Aorta (tissue), 5 donors: ENCODE measurements around the gene GBP2. TPM values are rescaled to one million over a fixed set of nuclear protein-coding genes. Genes with fewer than 3 reads are reported as not detected.

ENCODE experiments used
- ATAC-seq: fragments of 200-7000 bp; cut with Tn5 transposase; one replicate; pipeline ENCODE4 v1.9.1; 2022; ENCODE audit warnings: moderate library complexity; ENCODE audit not compliant: low FRiP score
- DNase-seq, 2 donors: peaks; one replicate each; pipeline ENCODE4 v3.0.0-alpha.2; 2020
- H3K27ac ChIP-seq, 2 donors: one replicate each; pipeline ENCODE4 v1.5.1; 2013; ENCODE audit warnings: low read length in 2 of 2, mild to moderate bottlenecking in 2 of 2, moderate library complexity in 2 of 2, control low read depth in 1 of 2, inconsistent platforms in 1 of 2, low read depth in 1 of 2
- H3K27me3 ChIP-seq, 2 donors: one replicate each; pipeline ENCODE4 v1.6.1; 2013; ENCODE audit warnings: control low read depth in 1 of 2, low read length in 1 of 2, mild to moderate bottlenecking in 1 of 2, moderate library complexity in 1 of 2; ENCODE audit not compliant: insufficient read depth in 2 of 2, control insufficient read depth in 1 of 2
- H3K36me3 ChIP-seq, 2 donors: one replicate each; pipeline ENCODE4 v1.6.1; 2013; ENCODE audit warnings: control low read depth in 1 of 2, low read length in 1 of 2, mild to moderate bottlenecking in 1 of 2; ENCODE audit not compliant: insufficient read depth in 2 of 2, control insufficient read depth in 1 of 2
- H3K4me1 ChIP-seq, 2 donors: one replicate each; pipeline ENCODE4 v1.6.1; 2013; ENCODE audit warnings: low read length in 2 of 2, control low read depth in 1 of 2, mild to moderate bottlenecking in 1 of 2, moderate library complexity in 1 of 2; ENCODE audit not compliant: insufficient read depth in 2 of 2, control insufficient read depth in 1 of 2
- H3K4me3 ChIP-seq, 2 donors: one replicate each; pipeline ENCODE4 v1.5.1; 2013; ENCODE audit warnings: low read length in 2 of 2, control low read depth in 1 of 2, mild to moderate bottlenecking in 1 of 2
- H3K9me3 ChIP-seq: one replicate; pipeline ENCODE4 v1.6.1; 2013; ENCODE audit warnings: mild to moderate bottlenecking, low read length; ENCODE audit not compliant: control insufficient read depth
- WGBS, 2 donors: extraction: QIAGEN DNeasy Blood & Tissue Kit; methylation state at CpG; one replicate each; pipeline ENCODE4 v1.1.7; 2013; 5-methylcytosine and 5-hydroxymethylcytosine counted together
- intact Hi-C, 2 donors: fragments of 100-400 bp; cut with DNase I; formaldehyde crosslinking; loops; one replicate each; pipeline versions ENCODE4 v1.14.2 to v1.15.0; 2022
- polyA plus RNA-seq, 2 donors: library from polyadenylated mRNA; stranded (reverse); fragments of 200-250 nt; gene quantifications; one replicate each; pipeline ENCODE4 v1.2.3, GENCODE V29; 2013
- total RNA-seq, 2 donors: library from RNA; stranded (reverse); fragmentation: NEBNext Ultra II Directional; extraction: Animal tissue kit (Norgen Biotek cat#: 25700); gene quantifications; one replicate each; pipeline ENCODE4 v1.2.1, GENCODE V29; 2021
- donor health status: healthy with polysubstance abuse.
- donor health status: Bipolar disorder and iron deficiency.
- donor health status: DM: no; HTN: no; CAD: no.
- donor health status: DM: no; HTN: no; CAD: no.
- donor health status: DM: yes; HTN: yes; CAD: no.

The GBP2 gene
- total and polyA plus RNA-seq, 4 donors = 67.6 to 217 (median 117) TPM

DNA sequence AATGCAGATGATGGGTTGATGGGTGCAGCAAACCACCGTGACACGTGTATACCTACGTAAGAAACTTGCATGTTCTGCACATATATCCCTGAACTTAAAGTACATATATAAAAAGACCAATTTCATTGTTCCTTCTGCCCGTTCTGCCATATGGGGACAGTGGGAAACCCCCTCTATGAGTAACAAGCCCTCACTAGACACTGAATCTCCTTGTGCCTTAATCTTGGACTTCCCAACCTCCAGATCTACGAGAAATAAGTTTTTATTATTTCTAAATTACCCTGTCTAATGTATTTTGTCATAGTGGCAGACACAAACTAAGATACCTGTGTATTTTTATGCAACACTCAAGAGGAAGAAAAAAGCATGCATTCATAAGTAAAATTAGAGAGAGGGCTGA lies 39.9 kb upstream of the GBP2 start:
- intact Hi-C loops = no loop called here
- Histone ChIP-seq H3K27ac (no peak overlapping the region), H3K4me3 (no peak overlapping the region), H3K9me3 (no peaks in the 10 kb centered on the region), H3K36me3 (no peaks in the 10 kb centered on the region), H3K27me3 (no peaks in the 10 kb centered on the region), H3K4me1 (no peaks in the 10 kb centered on the region)
- no peak for DNase-seq
- ATAC-seq = no peak
- WGBS, 2 donors = 83 to 90% methylated on average over 5 of the region's 5 CpGs

GRCh38 chr1:89151047-89151446 lies 25.1 kb upstream of the GBP2 start:
- H3K9me3 ChIP-seq = no peaks in the 10 kb centered on the region
- no peaks in the 10 kb centered on the region for H3K27me3 ChIP-seq
- H3K27ac ChIP-seq = no peak overlapping the region
- H3K4me3 ChIP-seq = no peak overlapping the region
- ATAC-seq = no peak
- no peaks in the 10 kb centered on the region for H3K36me3 ChIP-seq
- no peaks in the 10 kb centered on the region for H3K4me1 ChIP-seq
- DNase-seq = no peak
- intact Hi-C loops = no loop called here
- WGBS, 2 donors = 39 to 55% methylated on average over 1 of the region's 1 CpG

DNA sequence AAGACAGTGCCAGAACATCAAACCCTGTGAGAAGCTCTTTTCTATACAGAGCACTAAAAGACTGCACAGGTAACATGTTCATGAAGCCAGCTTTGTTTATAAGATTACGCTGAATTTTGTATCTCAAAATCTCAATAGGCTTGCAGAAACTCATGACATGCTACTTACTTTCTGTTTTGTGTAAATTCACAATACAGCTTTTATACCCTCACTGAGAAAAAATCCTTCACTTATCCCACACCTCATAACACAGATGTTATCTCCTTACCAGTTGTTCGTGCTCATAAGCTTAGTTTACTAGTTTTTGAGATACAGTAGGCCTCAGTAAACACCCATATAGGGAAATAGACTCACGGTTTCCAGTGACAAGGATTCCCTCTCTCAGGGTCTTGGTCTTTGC lies 24.1 kb upstream of the GBP2 start:
- DNase-seq (no peak), ATAC-seq (no peak)
- no peaks in the 10 kb centered on the region for H3K36me3 ChIP-seq
- no peak overlapping the region for H3K4me3 ChIP-seq
- no peaks in the 10 kb centered on the region for H3K27me3 ChIP-seq
- no peaks in the 10 kb centered on the region for H3K4me1 ChIP-seq
- H3K27ac ChIP-seq = no peak overlapping the region
- H3K9me3 ChIP-seq = no peaks in the 10 kb centered on the region
- WGBS, 2 donors = 77 to 87% methylated on average over 3 of the region's 3 CpGs
- intact Hi-C loops = no loop called here

- ATAC-seq (peak; percentile 63), DNase-seq (peak; percentile 59 to 71)
- Histone ChIP-seq H3K4me3 (no peak overlapping the region), H3K36me3 (no peaks in the 10 kb centered on the region), H3K27ac (no peak overlapping the region), H3K9me3 (no peaks in the 10 kb centered on the region), H3K4me1 (no peaks in the 10 kb centered on the region), H3K27me3 (no peaks in the 10 kb centered on the region)
- intact Hi-C loops = no loop called here
- WGBS, 2 donors = 31% methylated on average over 3 of the region's 3 CpGs
These were observed 23.3 kb upstream of the GBP2 start for GRCh38 chr1:89149229-89149628.

- Histone ChIP-seq H3K36me3 (no peaks in the 10 kb centered on the region), H3K9me3 (no peaks in the 10 kb centered on the region), H3K4me1 (no peaks in the 10 kb centered on the region), H3K27me3 (no peaks in the 10 kb centered on the region), H3K27ac (no peak overlapping the region), H3K4me3 (no peak overlapping the region)
- DNase-seq (no peak), ATAC-seq (no peak)
- intact Hi-C loops = no loop called here
- WGBS, 2 donors = 73 to 74% methylated on average over 3 of the region's 3 CpGs
These were observed 22.1 kb upstream of the GBP2 start for GRCh38 chr1:89147678-89148658.

DNA sequence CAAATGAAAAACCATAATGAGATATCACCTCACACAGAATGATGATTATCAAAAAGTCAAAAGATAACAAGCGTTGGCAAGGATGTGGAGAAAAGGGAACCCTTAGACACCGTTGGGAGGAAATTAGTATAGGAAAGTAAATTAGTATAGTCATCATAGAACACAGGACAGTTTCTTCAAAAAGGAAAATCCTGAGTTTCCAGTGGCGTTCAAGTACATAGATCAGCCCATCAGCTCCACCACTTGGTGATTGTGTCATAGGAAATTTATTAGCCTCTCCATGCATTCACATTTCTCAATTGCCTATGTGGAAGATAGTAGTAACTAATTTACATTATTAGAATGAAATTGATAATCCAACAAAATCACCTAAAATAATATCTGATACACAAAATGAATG lies 20.8 kb upstream of the GBP2 start:
- H3K27me3 ChIP-seq = no peaks in the 10 kb centered on the region
- H3K4me1 ChIP-seq = no peaks in the 10 kb centered on the region
- H3K4me3 ChIP-seq = no peak overlapping the region
- intact Hi-C loops = no loop called here
- no peak overlapping the region for H3K27ac ChIP-seq
- ATAC-seq (no peak), DNase-seq (no peak)
- H3K9me3 ChIP-seq = no peaks in the 10 kb centered on the region
- H3K36me3 ChIP-seq = no peaks in the 10 kb centered on the region
- 75 to 81% methylated on average over 3 of the region's 3 CpGs for WGBS, 2 donors

DNA sequence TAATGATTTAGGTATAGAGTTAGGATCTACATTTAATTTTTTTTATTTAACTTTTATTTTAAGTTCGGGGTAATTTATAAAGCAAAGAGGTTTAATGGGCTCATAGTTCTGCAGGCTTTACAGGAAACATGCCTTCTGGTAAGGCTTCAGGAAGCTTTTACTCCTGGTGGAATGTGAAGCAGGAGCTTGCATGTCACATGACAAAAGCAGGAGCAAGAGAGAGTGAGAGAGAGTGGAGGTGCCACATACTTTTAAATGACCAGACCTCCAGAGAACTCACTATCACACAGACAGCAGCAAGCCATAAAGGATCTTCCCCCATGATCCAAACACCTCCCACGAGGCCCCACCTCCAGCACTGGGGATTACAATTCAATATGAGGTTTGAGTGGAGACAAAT lies 17.6 kb upstream of the GBP2 start:
- no peak for DNase-seq
- intact Hi-C loops = no loop called here
- Histone ChIP-seq H3K9me3 (no peaks in the 10 kb centered on the region), H3K27ac (no peak overlapping the region), H3K27me3 (no peaks in the 10 kb centered on the region), H3K4me3 (no peak overlapping the region), H3K36me3 (no peaks in the 10 kb centered on the region), H3K4me1 (no peaks in the 10 kb centered on the region)
- WGBS, 2 donors = 75 to 83% methylated on average over 2 of the region's 2 CpGs
- ATAC-seq = no peak

DNA sequence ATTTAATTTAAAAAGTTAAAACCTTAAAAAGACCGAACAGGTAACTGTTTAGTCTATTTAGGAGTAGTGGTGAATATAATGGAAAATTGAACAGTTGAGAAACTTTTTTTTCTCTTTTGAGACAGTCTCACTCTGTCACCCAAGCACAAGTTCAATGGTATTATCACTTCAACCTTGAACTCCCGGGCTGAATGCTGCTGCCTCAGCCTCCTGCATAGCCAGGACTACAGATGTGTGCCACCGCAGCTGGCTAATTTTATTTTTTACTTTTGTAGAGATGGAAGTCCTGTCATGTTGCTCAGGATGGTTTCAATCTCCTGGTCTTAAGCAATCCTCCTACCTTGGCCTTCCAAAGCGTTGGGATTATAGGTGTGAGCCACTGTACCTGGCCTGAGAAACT lies 16.2 kb upstream of the GBP2 start:
- no peak overlapping the region for H3K4me3 ChIP-seq
- DNase-seq (no peak), ATAC-seq (no peak)
- no peaks in the 10 kb centered on the region for H3K9me3 ChIP-seq
- H3K27ac ChIP-seq = no peak overlapping the region
- no peaks in the 10 kb centered on the region for H3K36me3 ChIP-seq
- WGBS, 2 donors = 86 to 90% methylated on average over 4 of the region's 4 CpGs
- intact Hi-C loops = no loop called here
- H3K4me1 ChIP-seq = no peaks in the 10 kb centered on the region
- H3K27me3 ChIP-seq = no peaks in the 10 kb centered on the region

DNA sequence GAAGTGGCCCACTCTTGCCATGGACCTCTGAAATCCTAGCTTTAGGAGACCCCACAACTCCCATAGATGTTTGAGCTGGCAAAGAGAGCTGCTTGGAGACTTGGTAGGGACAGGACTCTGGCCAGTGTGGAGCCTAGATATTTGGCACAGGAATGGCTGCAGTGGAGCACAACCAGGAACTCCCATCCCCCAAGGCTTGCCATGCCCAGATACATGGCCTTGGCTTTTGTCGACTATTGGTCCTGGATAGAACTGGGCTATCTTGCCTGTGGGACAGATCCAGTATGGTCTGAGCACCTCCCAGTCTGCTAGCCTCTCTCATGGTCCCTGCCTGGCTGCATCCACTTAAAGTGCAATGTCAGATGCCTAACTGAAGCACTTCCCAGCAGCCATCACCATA lies 7.8 kb upstream of the GBP2 start:
- Histone ChIP-seq H3K9me3 (no peaks in the 10 kb centered on the region), H3K36me3 (no peaks in the 10 kb centered on the region), H3K4me3 (no peak overlapping the region), H3K27ac (no peak overlapping the region), H3K27me3 (no peaks in the 10 kb centered on the region), H3K4me1 (peaks cover 3 to 6% of the 10 kb centered on the region in 2 donors)
- ATAC-seq (no peak), DNase-seq (no peak)
- 91 to 94% methylated on average over 1 of the region's 1 CpG for WGBS, 2 donors
- intact Hi-C loops = loop anchor here in 1 of 2 donors (10.0 kb wide), 1 partner anchor 221 kb away; no protein-coding TSS in a partner anchor
